H9 (cell line): ENCODE measurements around the gene ZNF37A. TPM values are rescaled to one million over a fixed set of nuclear protein-coding genes. Genes with fewer than 3 reads are reported as not detected.

Experiments used
- DNase-seq: peaks from one replicate; pipeline ENCODE4 v3.0.0-alpha.2; 2017
- H2AFZ ChIP-seq: one replicate; pipeline ENCODE4 v1.6.1; 2013; ENCODE audit warnings: mild to moderate bottlenecking, low read length, control low read depth, moderate library complexity
- H2AK5ac ChIP-seq: 2 replicates; pipeline ENCODE4 v1.6.1; 2013; ENCODE audit warnings: low read length, control low read depth, mixed read lengths; ENCODE audit not compliant: insufficient read length
- H2BK120ac ChIP-seq: one replicate; pipeline ENCODE4 v1.6.1; 2013; ENCODE audit warnings: low read depth, mild to moderate bottlenecking, low read length, control low read depth, inconsistent platforms; ENCODE audit not compliant: poor library complexity, severe bottlenecking
- H2BK12ac ChIP-seq: 2 replicates; pipeline ENCODE4 v1.6.1; 2013; ENCODE audit warnings: low read length, control low read depth, mixed read lengths, low read depth; ENCODE audit not compliant: insufficient read length
- H2BK15ac ChIP-seq: 2 replicates; pipeline ENCODE4 v1.6.1; 2013; ENCODE audit warnings: low read depth, low read length, control low read depth
- H2BK20ac ChIP-seq: one replicate; pipeline ENCODE4 v1.6.1; 2013; ENCODE audit warnings: low read depth, mild to moderate bottlenecking, low read length, control low read depth, inconsistent platforms; ENCODE audit not compliant: poor library complexity, severe bottlenecking
- H2BK5ac ChIP-seq: 2 replicates; pipeline ENCODE4 v1.6.1; 2013; ENCODE audit warnings: low read length, control low read depth, mixed read lengths; ENCODE audit not compliant: insufficient read length
- H3K14ac ChIP-seq: 2 replicates; pipeline ENCODE4 v1.6.1; 2013; ENCODE audit warnings: low read length, control low read depth; ENCODE audit not compliant: insufficient read depth
- H3K18ac ChIP-seq: 2 replicates; pipeline ENCODE4 v1.6.1; 2013; ENCODE audit warnings: low read depth, mild to moderate bottlenecking, mixed read lengths, low read length, control low read depth; ENCODE audit not compliant: insufficient read length
- H3K23ac ChIP-seq: 2 replicates; pipeline ENCODE4 v1.6.1; 2013; ENCODE audit warnings: low read length, control low read depth, mixed read lengths, low read depth; ENCODE audit not compliant: insufficient read length
- H3K23me2 ChIP-seq: 2 replicates; pipeline ENCODE4 v1.6.1; 2013; ENCODE audit warnings: low read depth, mild to moderate bottlenecking, mixed read lengths, low read length, control low read depth; ENCODE audit not compliant: insufficient read length, poor library complexity, severe bottlenecking
- H3K27ac ChIP-seq: 2 replicates; pipeline ENCODE4 v1.5.1; 2013; ENCODE audit warnings: low read length, control low read depth, mixed read lengths, low read depth; ENCODE audit not compliant: insufficient read length
- H3K27me3 ChIP-seq: 2 replicates; pipeline ENCODE4 v1.6.1; 2013; ENCODE audit warnings: low read length, control low read depth, inconsistent platforms; ENCODE audit not compliant: insufficient read depth
- H3K4ac ChIP-seq: 2 replicates; pipeline ENCODE4 v1.6.1; 2013; ENCODE audit warnings: low read depth, mild to moderate bottlenecking, control low read depth, inconsistent platforms, low read length, moderate library complexity
- H3K4me1 ChIP-seq: 2 replicates; pipeline ENCODE4 v1.6.1; 2013; ENCODE audit warnings: low read length, control low read depth, inconsistent platforms; ENCODE audit not compliant: insufficient read depth
- H3K4me2 ChIP-seq: 2 replicates; pipeline ENCODE4 v1.6.1; 2013; ENCODE audit warnings: low read length, control low read depth, mixed read lengths; ENCODE audit not compliant: insufficient read length, insufficient read depth
- H3K56ac ChIP-seq: 2 replicates; pipeline ENCODE4 v1.6.1; 2013; ENCODE audit warnings: low read depth, mild to moderate bottlenecking, mixed read lengths, low read length, control low read depth; ENCODE audit not compliant: insufficient read length
- H3K79me1 ChIP-seq: 2 replicates; pipeline ENCODE4 v1.6.1; 2013; ENCODE audit warnings: low read depth, mild to moderate bottlenecking, moderate library complexity, low read length, control low read depth, inconsistent platforms; ENCODE audit not compliant: insufficient read depth, poor library complexity, severe bottlenecking
- H3K79me2 ChIP-seq: 2 replicates; pipeline ENCODE4 v1.6.1; 2013; ENCODE audit warnings: low read length, control low read depth, inconsistent platforms; ENCODE audit not compliant: insufficient read depth
- H3K9ac ChIP-seq: 2 replicates; pipeline ENCODE4 v1.6.1; 2013; ENCODE audit warnings: low read length, control low read depth, mixed read lengths; ENCODE audit not compliant: insufficient read length; ENCODE audit errors: extremely low read depth
- H3K9me3 ChIP-seq: one replicate; pipeline ENCODE4 v1.6.1; 2013; ENCODE audit warnings: low read depth, low read length, inconsistent platforms; ENCODE audit not compliant: control insufficient read depth
- H3T11ph ChIP-seq: one replicate; pipeline ENCODE4 v1.6.1; 2013; ENCODE audit warnings: mild to moderate bottlenecking, low read length, control low read depth, inconsistent platforms
- H4K20me1 ChIP-seq: one replicate; pipeline ENCODE4 v1.6.1; 2013; ENCODE audit not compliant: control insufficient read depth, insufficient read length, insufficient read depth
- H4K5ac ChIP-seq: 2 replicates; pipeline ENCODE4 v1.6.1; 2013; ENCODE audit warnings: low read depth, mild to moderate bottlenecking, mixed read lengths, low read length, control low read depth; ENCODE audit not compliant: insufficient read length
- H4K8ac ChIP-seq: replicated peaks from 2 replicates; pipeline ENCODE4 v1.6.1; 2013; ENCODE audit warnings: low read length, control low read depth, mixed read lengths, low read depth; ENCODE audit not compliant: insufficient read length
- H4K91ac ChIP-seq: 2 replicates; pipeline ENCODE4 v1.6.1; 2013; ENCODE audit warnings: low read depth, mild to moderate bottlenecking, moderate library complexity, mixed read lengths, low read length, control low read depth; ENCODE audit not compliant: insufficient read length
- H3K27ac Mint-ChIP-seq, 3 experiments: 2 replicates in 2 of 3; 3 replicates in 1 of 3; pipeline ENCODE4 v1.8.0; 2020 to 2021; ENCODE audit warnings: mixed read lengths in 3 of 3, mild to moderate bottlenecking in 1 of 3, moderate library complexity in 1 of 3
- H3K27me3 Mint-ChIP-seq: 2 replicates; pipeline ENCODE4 v1.8.0; 2021; ENCODE audit warnings: low read depth, mild to moderate bottlenecking, moderate library complexity, mixed read lengths
- H3K36me3 Mint-ChIP-seq, 3 experiments: 2 replicates in 2 of 3; 3 replicates in 1 of 3; pipeline ENCODE4 v1.8.0; 2020 to 2021; ENCODE audit warnings: low read depth in 3 of 3, mixed read lengths in 3 of 3; ENCODE audit not compliant: insufficient read depth in 1 of 3
- H3K4me1 Mint-ChIP-seq, 2 experiments: 2 replicates each; pipeline ENCODE4 v1.8.0; 2020; ENCODE audit warnings: mixed read lengths in 2 of 2
- H3K4me3 Mint-ChIP-seq, 2 experiments: 2 replicates in 1 of 2; 3 replicates in 1 of 2; pipeline ENCODE4 v1.8.0; 2020 to 2021; ENCODE audit warnings: mild to moderate bottlenecking in 2 of 2, mixed read lengths in 2 of 2, moderate library complexity in 1 of 2
- H3K9me3 Mint-ChIP-seq, 2 experiments: 2 replicates in 1 of 2; 3 replicates in 1 of 2; pipeline ENCODE4 v1.8.0; 2020; ENCODE audit warnings: mild to moderate bottlenecking in 2 of 2, mixed read lengths in 2 of 2, moderate library complexity in 1 of 2
- WGBS: extraction: QIAGEN DNeasy Blood & Tissue Kit; methylation state at CpG from one replicate; pipeline ENCODE4 v1.1.7; 2013; ENCODE audit warnings: missing lambda C conversion rate, low lambda C conversion rate, mixed read lengths; ENCODE audit not compliant: insufficient read length; ENCODE audit errors: extremely low coverage; 5-methylcytosine and 5-hydroxymethylcytosine counted together
- total RNA-seq: library from RNA; stranded (reverse); gene quantifications from 2 replicates; pipeline ENCODE4 v1.2.1, GENCODE V29; 2021
- TF ChIP-seq, protein P1 (sequence below): fragments of 200-600 bp; sonication (generic); conservative IDR thresholded peaks from 3 replicates; pipeline ENCODE4 v1.8.0; 2021; ENCODE audit warnings: antibody characterized with exemption, mild to moderate bottlenecking

Gene ZNF37A
- total RNA-seq, 1 experiment from 2014 or later, result 9.5 TPM

DNA sequence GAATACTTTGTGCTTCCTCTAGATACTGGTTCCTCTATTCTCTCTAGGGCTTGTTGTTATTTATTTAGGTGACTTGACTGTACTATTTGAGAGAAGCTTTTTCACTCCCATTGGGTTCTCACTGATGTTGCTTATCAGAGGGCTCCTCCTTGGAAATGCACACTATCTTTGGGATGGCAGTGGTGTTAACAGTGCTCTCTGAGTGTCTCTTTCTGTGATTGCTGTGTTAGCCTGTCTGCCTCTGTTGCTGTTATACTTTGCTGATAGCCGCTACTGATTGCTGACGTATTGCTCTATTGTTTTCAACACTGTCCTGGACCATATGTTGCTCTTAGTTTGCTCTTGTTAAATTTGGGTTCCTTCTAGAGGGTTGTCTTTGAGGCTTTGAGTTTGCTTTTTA, 49.0 kb upstream of the ZNF37A start:
- Mint-ChIP-seq H3K36me3 (peaks cover 73 to 80% (median 77%) of the 10 kb centered on the region in 3 experiments), H3K9me3 (peaks cover 36 to 61% of the 10 kb centered on the region in 2 experiments), H3K27me3 (no peaks in the 10 kb centered on the region), H3K4me3 (no peak overlapping the region), H3K4me1 (no peaks in the 10 kb centered on the region), H3K27ac (no peak overlapping the region)
- Histone ChIP-seq H2BK120ac (no peak overlapping the region), H3K27ac (no peak overlapping the region), H3K79me2 (no peaks in the 10 kb centered on the region), H3K4me2 (no peak overlapping the region), H4K5ac (no peak overlapping the region), H3K4me1 (no peaks in the 10 kb centered on the region), H3K14ac (no peak overlapping the region), H2BK12ac (no peak overlapping the region), H3T11ph (no peak overlapping the region), H3K79me1 (no peaks in the 10 kb centered on the region), H3K23ac (no peak overlapping the region), H2BK20ac (no peak overlapping the region), H3K56ac (no peak overlapping the region), H2BK5ac (no peak overlapping the region), H2AK5ac (no peak overlapping the region), H3K9me3 (no peaks in the 10 kb centered on the region), H3K9ac (no peak overlapping the region), H3K27me3 (no peaks in the 10 kb centered on the region), H2AFZ (no peak overlapping the region), H3K23me2 (no peaks in the 10 kb centered on the region), H4K8ac (no peak overlapping the region), H4K91ac (no peak overlapping the region), H2BK15ac (no peak overlapping the region), H3K18ac (no peak overlapping the region), H3K4ac (no peak overlapping the region), H4K20me1 (no peaks in the 10 kb centered on the region)
- TF ChIP-seq, protein P1, sequence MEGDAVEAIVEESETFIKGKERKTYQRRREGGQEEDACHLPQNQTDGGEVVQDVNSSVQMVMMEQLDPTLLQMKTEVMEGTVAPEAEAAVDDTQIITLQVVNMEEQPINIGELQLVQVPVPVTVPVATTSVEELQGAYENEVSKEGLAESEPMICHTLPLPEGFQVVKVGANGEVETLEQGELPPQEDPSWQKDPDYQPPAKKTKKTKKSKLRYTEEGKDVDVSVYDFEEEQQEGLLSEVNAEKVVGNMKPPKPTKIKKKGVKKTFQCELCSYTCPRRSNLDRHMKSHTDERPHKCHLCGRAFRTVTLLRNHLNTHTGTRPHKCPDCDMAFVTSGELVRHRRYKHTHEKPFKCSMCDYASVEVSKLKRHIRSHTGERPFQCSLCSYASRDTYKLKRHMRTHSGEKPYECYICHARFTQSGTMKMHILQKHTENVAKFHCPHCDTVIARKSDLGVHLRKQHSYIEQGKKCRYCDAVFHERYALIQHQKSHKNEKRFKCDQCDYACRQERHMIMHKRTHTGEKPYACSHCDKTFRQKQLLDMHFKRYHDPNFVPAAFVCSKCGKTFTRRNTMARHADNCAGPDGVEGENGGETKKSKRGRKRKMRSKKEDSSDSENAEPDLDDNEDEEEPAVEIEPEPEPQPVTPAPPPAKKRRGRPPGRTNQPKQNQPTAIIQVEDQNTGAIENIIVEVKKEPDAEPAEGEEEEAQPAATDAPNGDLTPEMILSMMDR, result no peak
- DNase-seq, result no peak
- no CpG with 5 or more reads among the region's 2 CpGs for WGBS
